ENCODE data around the gene PGBD2.
"Not testable (repeated sequence)": the region's sequence is repeated elsewhere in the genome, so short reads cannot be mapped to it uniquely, and the experiment has no call there.

Gene PGBD2

GRCh38 chr1:248927283-248927682 lies 21.2 kb downstream of the PGBD2 start:
- not testable (repeated sequence) for DNase-seq (ENCODE audit: low read depth)

- DNase-seq (ENCODE audit: low read depth) = not testable (repeated sequence)
Observed at GRCh38 chr1:248928122-248928521, 22.1 kb downstream of the PGBD2 start.

- DNase-seq (ENCODE audit: low read depth) = not testable (repeated sequence)
Observed at GRCh38 chr1:248930037-248930436, 24.0 kb downstream of the PGBD2 start.

GRCh38 chr1:248938173-248938809 lies 32.3 kb downstream of the PGBD2 start:
- not testable (repeated sequence) for DNase-seq (ENCODE audit: low read depth)

GRCh38 chr1:248944134-248944999 lies 38.3 kb downstream of the PGBD2 start:
- DNase-seq (ENCODE audit: low read depth) = not testable (repeated sequence)

- not testable (repeated sequence) for DNase-seq (ENCODE audit: low read depth)
Observed at GRCh38 chr1:248945000-248945423, 39.0 kb downstream of the PGBD2 start.

- not testable (repeated sequence) for DNase-seq (ENCODE audit: low read depth)
Observed at GRCh38 chr1:248945453-248945852, 39.4 kb downstream of the PGBD2 start.

GRCh38 chr1:248945856-248946416 lies 39.9 kb downstream of the PGBD2 start:
- not testable (repeated sequence) for DNase-seq (ENCODE audit: low read depth)
